ENCODE data around the gene RAPGEF6.

DNA sequence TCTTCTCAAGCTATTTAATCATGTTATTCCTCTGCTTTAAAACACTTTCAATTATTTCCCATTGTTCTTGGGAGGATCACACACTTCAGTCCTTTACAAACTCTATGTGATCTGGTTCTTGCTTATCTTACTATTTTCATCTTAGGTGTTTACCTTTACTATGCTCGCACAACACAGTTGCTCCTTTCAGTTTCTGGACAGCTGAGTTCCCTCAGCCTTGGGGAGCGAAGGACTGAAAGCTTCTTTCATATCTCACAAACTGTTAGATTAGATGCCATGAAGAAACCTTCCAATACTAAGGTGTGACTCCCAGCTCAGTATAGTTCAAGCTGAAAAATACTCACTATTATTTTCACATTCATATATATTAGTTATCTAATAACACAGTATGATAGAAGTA, 253.3 kb downstream of the RAPGEF6 start:
- TF ChIP-seq, protein P1, sequence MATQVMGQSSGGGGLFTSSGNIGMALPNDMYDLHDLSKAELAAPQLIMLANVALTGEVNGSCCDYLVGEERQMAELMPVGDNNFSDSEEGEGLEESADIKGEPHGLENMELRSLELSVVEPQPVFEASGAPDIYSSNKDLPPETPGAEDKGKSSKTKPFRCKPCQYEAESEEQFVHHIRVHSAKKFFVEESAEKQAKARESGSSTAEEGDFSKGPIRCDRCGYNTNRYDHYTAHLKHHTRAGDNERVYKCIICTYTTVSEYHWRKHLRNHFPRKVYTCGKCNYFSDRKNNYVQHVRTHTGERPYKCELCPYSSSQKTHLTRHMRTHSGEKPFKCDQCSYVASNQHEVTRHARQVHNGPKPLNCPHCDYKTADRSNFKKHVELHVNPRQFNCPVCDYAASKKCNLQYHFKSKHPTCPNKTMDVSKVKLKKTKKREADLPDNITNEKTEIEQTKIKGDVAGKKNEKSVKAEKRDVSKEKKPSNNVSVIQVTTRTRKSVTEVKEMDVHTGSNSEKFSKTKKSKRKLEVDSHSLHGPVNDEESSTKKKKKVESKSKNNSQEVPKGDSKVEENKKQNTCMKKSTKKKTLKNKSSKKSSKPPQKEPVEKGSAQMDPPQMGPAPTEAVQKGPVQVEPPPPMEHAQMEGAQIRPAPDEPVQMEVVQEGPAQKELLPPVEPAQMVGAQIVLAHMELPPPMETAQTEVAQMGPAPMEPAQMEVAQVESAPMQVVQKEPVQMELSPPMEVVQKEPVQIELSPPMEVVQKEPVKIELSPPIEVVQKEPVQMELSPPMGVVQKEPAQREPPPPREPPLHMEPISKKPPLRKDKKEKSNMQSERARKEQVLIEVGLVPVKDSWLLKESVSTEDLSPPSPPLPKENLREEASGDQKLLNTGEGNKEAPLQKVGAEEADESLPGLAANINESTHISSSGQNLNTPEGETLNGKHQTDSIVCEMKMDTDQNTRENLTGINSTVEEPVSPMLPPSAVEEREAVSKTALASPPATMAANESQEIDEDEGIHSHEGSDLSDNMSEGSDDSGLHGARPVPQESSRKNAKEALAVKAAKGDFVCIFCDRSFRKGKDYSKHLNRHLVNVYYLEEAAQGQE (IDR thresholded peaks at IDR 0.05; ENCODE audit: insufficient read depth in 1 of 2, low read depth in 2 of 2, low read length in 2 of 2), result no peak
- TF ChIP-seq POLR2AphosphoS5 (IDR thresholded peaks at IDR 0.05; ENCODE audit: low read depth, low read length), result no peak

Measured in PFSK-1 (cell line).